Activated CD4-positive, alpha-beta T cell treated with anti-CD3 and anti-CD28 coated beads for 1 hour (primary cell): ENCODE measurements around the gene UNC5C.

Experiments
- DNase-seq: peaks from one replicate; pipeline ENCODE4 v3.0.0-alpha.2; 2020

UNC5C gene

GRCh38 chr4:95317085-95317793 lies 231.5 kb downstream of the UNC5C start:
- DNase-seq: no peak

GRCh38 chr4:95314573-95314972 lies 234.2 kb downstream of the UNC5C start:
- no peak for DNase-seq

GRCh38 chr4:95304898-95305297 lies 243.9 kb downstream of the UNC5C start:
- no peak for DNase-seq

GRCh38 chr4:95300304-95300703 lies 248.5 kb downstream of the UNC5C start:
- no peak for DNase-seq

GRCh38 chr4:95296052-95296451 lies 252.7 kb downstream of the UNC5C start:
- DNase-seq: no peak

- no peak for DNase-seq
Measured at GRCh38 chr4:95295157-95295556, 253.6 kb downstream of the UNC5C start.

GRCh38 chr4:95294321-95294720 lies 254.5 kb downstream of the UNC5C start:
- DNase-seq: no peak

- DNase-seq: no peak
Measured at GRCh38 chr4:95293014-95293413, 255.8 kb downstream of the UNC5C start.

GRCh38 chr4:95290702-95291101 lies 258.1 kb downstream of the UNC5C start:
- no peak for DNase-seq

GRCh38 chr4:95289028-95289634 lies 259.6 kb downstream of the UNC5C start:
- no peak for DNase-seq

- DNase-seq: no peak
Measured at GRCh38 chr4:95288552-95288951, 260.2 kb downstream of the UNC5C start.

GRCh38 chr4:95285797-95286196 lies 263.0 kb downstream of the UNC5C start:
- no peak for DNase-seq

- DNase-seq: no peak
Measured at GRCh38 chr4:95284655-95285054, 264.1 kb downstream of the UNC5C start.

GRCh38 chr4:95283320-95283719 lies 265.5 kb downstream of the UNC5C start:
- no peak for DNase-seq

- no peak for DNase-seq
Measured at GRCh38 chr4:95272797-95273196, 276.0 kb downstream of the UNC5C start.

GRCh38 chr4:95272036-95272435 lies 276.7 kb downstream of the UNC5C start:
- DNase-seq: no peak

- DNase-seq: no peak
Measured at GRCh38 chr4:95268819-95269565, 279.8 kb downstream of the UNC5C start.

- no peak for DNase-seq
Measured at GRCh38 chr4:95267081-95267480, 281.7 kb downstream of the UNC5C start.

GRCh38 chr4:95265814-95266740 lies 282.7 kb downstream of the UNC5C start:
- no peak for DNase-seq

- DNase-seq: no peak
Measured at GRCh38 chr4:95264843-95265242, 283.9 kb downstream of the UNC5C start.

- no peak for DNase-seq
Measured at GRCh38 chr4:95263960-95264359, 284.8 kb downstream of the UNC5C start.

- DNase-seq: no peak
Measured at GRCh38 chr4:95263391-95263790, 285.4 kb downstream of the UNC5C start.
